ENCODE results near the gene BOK. TPM values are rescaled to one million over a fixed set of nuclear protein-coding genes. Genes with fewer than 3 reads are reported as not detected.
"Not testable (repeated sequence)": the region's sequence is repeated elsewhere in the genome, so short reads cannot be mapped to it uniquely, and the experiment has no call there.

The BOK gene
- total RNA-seq, 1 donor from 2014 or later: not detected

DNA sequence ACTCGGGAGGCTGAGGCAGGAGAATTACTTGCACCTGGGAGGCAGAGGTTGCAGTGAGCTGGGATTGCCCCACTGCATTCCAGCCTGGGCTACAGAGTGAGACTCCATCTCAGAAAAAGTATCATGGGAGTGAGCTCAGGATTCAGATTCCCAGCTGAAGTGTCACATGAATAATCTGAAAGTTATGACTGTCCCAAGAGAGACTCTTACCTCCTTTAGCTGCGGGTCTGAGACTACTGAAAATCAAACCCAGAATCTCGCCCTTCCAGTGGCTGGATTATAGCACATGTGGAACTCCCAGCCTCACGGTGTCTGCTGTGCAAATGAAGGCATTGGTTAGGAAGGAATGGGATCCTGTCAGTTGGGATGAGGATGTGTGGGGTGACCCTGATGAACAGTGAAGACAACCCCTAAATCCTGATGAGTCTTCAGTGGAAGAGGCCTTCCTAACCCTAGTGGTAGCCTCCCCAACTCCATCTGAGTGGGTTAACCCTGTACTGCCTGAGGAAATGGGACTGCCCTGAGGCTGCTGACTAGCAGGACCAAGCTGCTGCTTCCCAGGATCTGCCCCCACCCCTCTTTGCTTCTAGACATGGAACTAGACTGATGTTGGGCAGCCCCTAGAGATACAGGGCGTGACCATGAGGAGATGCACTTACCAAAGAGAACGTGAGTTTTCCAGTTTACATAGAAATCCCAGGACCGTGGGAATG lies 16.5 kb downstream of the BOK start:
- Mint-ChIP-seq H3K9me3 (no peaks in the 10 kb centered on the region), H3K4me1 (ENCODE audit: low read depth) (no peaks in the 10 kb centered on the region), H3K4me3 (no peak overlapping the region), H3K36me3 (ENCODE audit: low read depth) (no peaks in the 10 kb centered on the region), H3K27me3 (ENCODE audit: insufficient read depth) (no peaks in the 10 kb centered on the region), H3K27ac (no peak overlapping the region)
- intact Hi-C loops (cut with micrococcal nuclease): no loop called here
- no peak for DNase-seq (ENCODE audit: low spot score)

DNA sequence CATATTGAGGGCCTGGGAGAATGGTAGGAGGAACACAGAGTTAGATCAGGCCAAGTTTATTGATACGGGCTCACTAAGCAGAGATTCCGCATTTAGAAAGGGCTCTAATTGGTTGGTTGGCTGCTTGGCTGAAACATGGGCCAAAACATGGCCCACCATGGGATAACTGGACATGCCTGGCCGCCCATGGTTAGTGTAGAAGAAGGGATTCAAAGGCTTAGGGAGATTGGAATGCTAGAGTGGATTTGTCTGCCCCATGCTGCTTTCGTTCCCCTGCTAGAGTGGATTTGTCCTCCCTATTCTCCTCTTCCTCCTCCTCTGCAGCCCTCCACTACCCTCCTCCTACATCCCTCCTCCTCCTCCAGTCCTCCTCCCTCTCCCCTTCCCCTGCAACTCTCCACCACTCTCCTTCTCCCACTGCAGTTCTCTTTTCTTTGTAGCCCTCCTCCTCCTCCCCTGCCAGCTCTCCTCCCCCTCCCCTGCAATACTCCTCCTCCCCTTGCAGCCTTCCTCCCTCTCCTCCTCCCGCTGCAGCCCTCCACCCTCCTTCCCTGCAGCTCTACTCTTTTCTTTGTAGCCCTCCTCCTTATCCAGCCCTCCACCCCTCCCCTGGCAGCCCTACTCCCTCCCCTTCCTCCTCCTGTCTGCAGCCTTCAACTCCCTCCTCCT lies 17.2 kb downstream of the BOK start:
- intact Hi-C loops (cut with micrococcal nuclease): no loop called here
- Mint-ChIP-seq H3K36me3 (ENCODE audit: low read depth) (no peaks in the 10 kb centered on the region), H3K27ac (no peak overlapping the region), H3K4me1 (ENCODE audit: low read depth) (no peaks in the 10 kb centered on the region), H3K27me3 (ENCODE audit: insufficient read depth) (no peaks in the 10 kb centered on the region), H3K9me3 (no peaks in the 10 kb centered on the region), H3K4me3 (no peak overlapping the region)
- DNase-seq (ENCODE audit: low spot score): no peak

DNA sequence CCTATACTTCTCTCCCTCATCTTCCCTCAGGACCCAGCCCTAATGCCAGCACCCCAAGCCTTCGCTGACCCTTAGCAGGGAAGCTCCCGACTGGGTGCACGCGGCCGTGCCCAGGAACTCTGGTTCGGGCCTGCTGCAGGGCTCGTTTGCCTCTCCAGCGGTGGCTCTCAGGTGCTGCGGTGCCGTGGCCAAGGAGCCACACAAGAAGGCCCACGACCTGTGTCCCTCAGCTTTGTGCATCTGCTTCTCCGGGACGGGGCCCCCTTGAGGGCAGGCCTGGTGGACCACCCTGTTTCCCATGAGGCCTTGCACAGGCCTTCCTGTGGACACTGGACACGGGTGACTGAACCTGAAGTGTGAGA lies 17.7 kb downstream of the BOK start:
- DNase-seq (ENCODE audit: low spot score): no peak
- Mint-ChIP-seq H3K9me3 (no peaks in the 10 kb centered on the region), H3K4me1 (ENCODE audit: low read depth) (no peaks in the 10 kb centered on the region), H3K36me3 (ENCODE audit: low read depth) (no peaks in the 10 kb centered on the region), H3K4me3 (no peak overlapping the region), H3K27me3 (ENCODE audit: insufficient read depth) (no peaks in the 10 kb centered on the region), H3K27ac (no peak overlapping the region)
- intact Hi-C loops (cut with micrococcal nuclease): no loop called here

DNA sequence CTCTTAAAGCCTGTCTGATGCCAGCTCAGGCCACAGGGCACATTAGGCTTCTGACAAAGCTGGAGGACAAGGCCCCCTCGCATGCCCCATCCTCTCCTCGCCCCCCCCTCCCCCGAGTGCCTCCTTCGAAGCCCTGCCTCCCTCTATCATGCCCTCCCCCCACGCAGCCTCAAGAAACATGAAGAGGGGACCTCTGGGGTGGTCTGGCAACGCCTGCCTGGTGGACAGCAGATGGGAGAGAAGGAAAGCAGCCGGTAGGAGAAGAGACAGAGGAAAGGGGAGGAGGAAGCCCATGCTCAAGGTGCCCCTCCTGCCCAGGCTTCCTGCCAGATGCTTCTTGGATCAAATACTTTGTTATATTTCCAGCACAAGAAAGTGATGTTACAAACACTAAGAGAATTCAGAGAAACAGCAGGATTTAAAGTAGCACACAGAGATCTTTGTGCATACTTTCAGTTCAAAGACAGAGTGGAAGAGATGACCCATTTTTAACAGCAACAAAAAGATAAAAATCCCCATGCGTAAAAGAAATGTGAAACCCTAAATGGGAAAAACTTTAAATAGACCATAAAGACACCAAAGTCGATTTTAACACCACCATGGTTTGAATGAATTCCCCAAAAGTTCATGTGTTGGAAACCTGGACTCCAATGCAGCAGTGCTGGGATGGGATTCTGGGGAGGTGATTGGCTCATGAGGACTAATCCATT lies 19.0 kb downstream of the BOK start:
- H3K4me1 Mint-ChIP-seq (ENCODE audit: low read depth): no peaks in the 10 kb centered on the region
- H3K27me3 Mint-ChIP-seq (ENCODE audit: insufficient read depth): no peaks in the 10 kb centered on the region
- no peak overlapping the region for H3K4me3 Mint-ChIP-seq
- H3K9me3 Mint-ChIP-seq: peaks cover 8% of the 10 kb centered on the region
- intact Hi-C loops (cut with micrococcal nuclease): no loop called here
- H3K27ac Mint-ChIP-seq: no peak overlapping the region
- no peak for DNase-seq (ENCODE audit: low spot score)
- H3K36me3 Mint-ChIP-seq (ENCODE audit: low read depth): peaks cover 9% of the 10 kb centered on the region

DNA sequence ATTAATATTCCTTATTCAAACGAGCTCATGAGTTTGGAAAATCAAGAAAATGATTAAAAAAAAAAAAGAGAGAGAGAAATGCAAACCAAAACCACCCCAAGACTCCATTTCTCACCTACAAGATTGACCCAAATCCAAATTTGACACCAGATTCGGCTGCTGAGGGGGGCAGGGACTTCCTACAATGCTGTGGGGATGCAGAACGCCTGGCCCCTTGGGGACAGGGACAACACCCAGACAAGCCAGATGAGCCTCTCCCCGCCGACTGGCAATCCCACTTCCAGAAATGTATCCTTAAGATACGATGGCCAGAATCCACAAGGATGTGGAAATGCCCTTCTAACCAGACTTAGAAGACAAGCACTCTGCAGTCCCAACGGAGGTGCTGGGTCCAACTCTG lies 20.7 kb downstream of the BOK start:
- H3K9me3 Mint-ChIP-seq: peaks cover 8% of the 10 kb centered on the region
- H3K4me3 Mint-ChIP-seq: no peak overlapping the region
- DNase-seq (ENCODE audit: low spot score): no peak
- no peaks in the 10 kb centered on the region for H3K4me1 Mint-ChIP-seq (ENCODE audit: low read depth)
- peaks cover 22% of the 10 kb centered on the region for H3K36me3 Mint-ChIP-seq (ENCODE audit: low read depth)
- intact Hi-C loops (cut with micrococcal nuclease): no loop called here
- no peaks in the 10 kb centered on the region for H3K27me3 Mint-ChIP-seq (ENCODE audit: insufficient read depth)
- no peak overlapping the region for H3K27ac Mint-ChIP-seq

DNA sequence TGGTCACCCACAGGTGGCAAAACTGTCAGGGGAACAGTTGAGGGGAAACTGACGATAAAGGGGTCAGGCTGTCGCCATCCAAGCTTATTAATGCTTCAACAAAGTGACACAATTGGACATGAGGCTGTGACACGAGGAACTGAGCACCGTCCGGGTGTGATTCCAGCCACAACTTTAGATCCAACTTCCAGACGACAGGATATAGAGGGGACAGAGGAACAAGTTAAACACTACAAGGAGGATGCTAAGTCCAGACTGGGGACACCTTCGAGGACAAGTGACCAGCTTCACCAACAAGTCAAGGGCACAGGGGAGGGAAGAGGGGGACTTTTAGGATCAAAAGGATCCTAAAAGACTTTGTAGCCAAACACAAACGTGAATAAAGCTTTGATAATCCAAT lies 23.8 kb downstream of the BOK start:
- no peak for DNase-seq (ENCODE audit: low spot score)
- H3K27me3 Mint-ChIP-seq (ENCODE audit: insufficient read depth): no peaks in the 10 kb centered on the region
- peaks cover 48% of the 10 kb centered on the region for H3K36me3 Mint-ChIP-seq (ENCODE audit: low read depth)
- H3K4me1 Mint-ChIP-seq (ENCODE audit: low read depth): no peaks in the 10 kb centered on the region
- intact Hi-C loops (cut with micrococcal nuclease): no loop called here
- peaks cover 27% of the 10 kb centered on the region for H3K9me3 Mint-ChIP-seq
- H3K4me3 Mint-ChIP-seq: no peak overlapping the region
- no peak overlapping the region for H3K27ac Mint-ChIP-seq

DNA sequence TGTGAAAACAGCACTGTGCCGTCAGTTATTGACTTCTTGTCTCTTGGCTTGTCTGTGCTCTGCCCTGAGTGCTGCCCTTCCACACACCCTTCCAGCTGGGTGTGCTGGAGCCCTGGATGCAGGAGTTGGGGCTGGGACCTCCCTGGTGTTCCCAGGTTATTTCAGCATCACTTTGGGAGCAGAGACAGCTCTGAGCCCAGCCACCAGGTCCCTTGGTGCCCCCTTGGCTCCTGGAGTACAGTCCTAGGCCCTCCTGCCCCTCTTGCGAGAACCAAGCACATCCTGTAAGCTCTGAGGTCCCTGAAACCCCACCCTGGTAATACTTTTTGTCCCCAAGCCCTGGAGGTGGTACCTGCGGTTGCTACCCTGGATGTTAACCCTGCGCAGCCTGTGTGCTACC lies 24.3 kb downstream of the BOK start:
- Mint-ChIP-seq H3K4me1 (ENCODE audit: low read depth) (no peaks in the 10 kb centered on the region), H3K27ac (no peak overlapping the region), H3K27me3 (ENCODE audit: insufficient read depth) (no peaks in the 10 kb centered on the region), H3K36me3 (ENCODE audit: low read depth) (peaks cover 51% of the 10 kb centered on the region), H3K4me3 (no peak overlapping the region), H3K9me3 (peaks cover 31% of the 10 kb centered on the region)
- intact Hi-C loops (cut with micrococcal nuclease): no loop called here
- DNase-seq (ENCODE audit: low spot score): no peak

DNA sequence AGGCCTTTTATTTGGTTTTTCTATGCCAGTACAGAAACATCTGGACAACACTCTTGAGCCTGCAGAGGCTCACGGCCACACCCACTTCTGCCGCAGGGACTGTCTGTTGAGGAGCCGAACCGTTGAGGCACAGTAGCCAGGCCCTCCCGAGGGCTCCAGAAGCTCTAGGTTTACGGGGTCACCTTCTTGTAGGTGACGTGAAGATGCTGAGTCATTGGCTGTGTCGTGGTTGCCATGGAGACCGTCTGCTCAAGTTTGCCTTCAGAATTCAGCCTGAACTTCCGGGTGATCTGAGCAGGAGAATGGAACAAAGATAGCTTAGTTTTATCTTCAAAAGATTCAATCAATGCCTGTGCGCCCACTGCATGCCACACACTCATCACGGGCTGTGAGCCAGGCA lies 25.9 kb downstream of the BOK start:
- no peaks in the 10 kb centered on the region for H3K4me1 Mint-ChIP-seq (ENCODE audit: low read depth)
- no peaks in the 10 kb centered on the region for H3K27me3 Mint-ChIP-seq (ENCODE audit: insufficient read depth)
- peaks cover 43% of the 10 kb centered on the region for H3K9me3 Mint-ChIP-seq
- peaks cover 64% of the 10 kb centered on the region for H3K36me3 Mint-ChIP-seq (ENCODE audit: low read depth)
- DNase-seq (ENCODE audit: low spot score): no peak
- no peak overlapping the region for H3K4me3 Mint-ChIP-seq
- H3K27ac Mint-ChIP-seq: no peak overlapping the region
- intact Hi-C loops (cut with micrococcal nuclease): no loop called here

DNA sequence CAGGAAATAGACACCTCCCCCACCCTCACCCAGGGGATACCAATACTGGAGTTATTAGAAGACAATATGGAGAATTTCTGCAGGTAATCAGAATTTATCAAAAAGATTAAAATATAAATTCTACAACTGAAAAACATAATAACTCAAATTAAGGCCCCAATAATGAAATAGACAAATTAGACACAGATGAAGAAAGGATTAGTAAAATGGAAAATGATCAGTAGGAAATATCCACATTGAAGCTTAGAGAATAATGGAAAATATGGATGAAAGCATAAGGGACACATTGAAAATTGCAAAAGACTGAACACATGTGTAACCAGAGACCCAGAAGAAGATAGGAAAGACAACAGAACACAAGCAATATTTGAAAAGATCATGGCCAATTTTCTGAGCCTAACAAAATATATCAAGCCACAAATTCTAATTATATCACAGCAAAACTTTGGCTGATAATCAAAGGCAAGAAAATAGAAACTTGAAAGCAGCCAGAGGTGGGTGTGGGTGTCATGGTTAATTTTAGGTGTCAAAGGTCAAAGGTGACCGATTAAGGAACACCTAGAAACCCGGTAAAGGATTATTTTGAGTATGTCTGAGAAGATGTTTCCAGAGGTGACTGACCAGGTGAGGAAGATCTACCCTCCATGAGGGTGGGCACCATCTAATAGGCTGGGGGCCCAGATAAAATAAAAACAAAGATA lies 28.2 kb downstream of the BOK start:
- no peak for DNase-seq (ENCODE audit: low spot score)
- no peak overlapping the region for H3K27ac Mint-ChIP-seq
- H3K27me3 Mint-ChIP-seq (ENCODE audit: insufficient read depth): no peaks in the 10 kb centered on the region
- intact Hi-C loops (cut with micrococcal nuclease): no loop called here
- peaks cover 64% of the 10 kb centered on the region for H3K36me3 Mint-ChIP-seq (ENCODE audit: low read depth)
- no peak overlapping the region for H3K4me3 Mint-ChIP-seq
- no peaks in the 10 kb centered on the region for H3K4me1 Mint-ChIP-seq (ENCODE audit: low read depth)
- H3K9me3 Mint-ChIP-seq: peaks cover 46% of the 10 kb centered on the region

DNA sequence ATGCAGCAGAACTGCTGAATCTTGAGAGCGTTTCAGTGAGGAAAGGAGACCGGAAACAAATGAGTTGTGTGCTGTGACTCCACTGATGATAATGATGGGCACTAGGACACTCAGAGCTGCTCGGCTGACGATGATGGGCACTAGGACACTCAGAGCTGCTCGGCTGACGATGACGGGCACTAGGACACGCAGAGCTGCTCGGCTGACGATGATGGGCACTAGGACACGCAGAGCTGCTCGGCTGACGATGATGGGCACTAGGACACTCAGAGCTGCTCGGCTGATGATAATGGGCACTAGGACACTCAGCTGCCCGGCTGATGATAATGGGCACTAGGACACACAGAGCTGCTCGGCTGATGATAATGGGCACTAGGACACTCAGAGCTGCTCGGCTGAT lies 31.3 kb downstream of the BOK start:
- DNase-seq (ENCODE audit: low spot score); intact Hi-C loops (cut with micrococcal nuclease); H3K4me1 Mint-ChIP-seq (ENCODE audit: low read depth); H3K27ac Mint-ChIP-seq; H3K4me3 Mint-ChIP-seq; H3K27me3 Mint-ChIP-seq (ENCODE audit: insufficient read depth): not testable (repeated sequence)
- peaks cover 38% of the 10 kb centered on the region for H3K9me3 Mint-ChIP-seq
- H3K36me3 Mint-ChIP-seq (ENCODE audit: low read depth): peaks cover 40% of the 10 kb centered on the region

DNA sequence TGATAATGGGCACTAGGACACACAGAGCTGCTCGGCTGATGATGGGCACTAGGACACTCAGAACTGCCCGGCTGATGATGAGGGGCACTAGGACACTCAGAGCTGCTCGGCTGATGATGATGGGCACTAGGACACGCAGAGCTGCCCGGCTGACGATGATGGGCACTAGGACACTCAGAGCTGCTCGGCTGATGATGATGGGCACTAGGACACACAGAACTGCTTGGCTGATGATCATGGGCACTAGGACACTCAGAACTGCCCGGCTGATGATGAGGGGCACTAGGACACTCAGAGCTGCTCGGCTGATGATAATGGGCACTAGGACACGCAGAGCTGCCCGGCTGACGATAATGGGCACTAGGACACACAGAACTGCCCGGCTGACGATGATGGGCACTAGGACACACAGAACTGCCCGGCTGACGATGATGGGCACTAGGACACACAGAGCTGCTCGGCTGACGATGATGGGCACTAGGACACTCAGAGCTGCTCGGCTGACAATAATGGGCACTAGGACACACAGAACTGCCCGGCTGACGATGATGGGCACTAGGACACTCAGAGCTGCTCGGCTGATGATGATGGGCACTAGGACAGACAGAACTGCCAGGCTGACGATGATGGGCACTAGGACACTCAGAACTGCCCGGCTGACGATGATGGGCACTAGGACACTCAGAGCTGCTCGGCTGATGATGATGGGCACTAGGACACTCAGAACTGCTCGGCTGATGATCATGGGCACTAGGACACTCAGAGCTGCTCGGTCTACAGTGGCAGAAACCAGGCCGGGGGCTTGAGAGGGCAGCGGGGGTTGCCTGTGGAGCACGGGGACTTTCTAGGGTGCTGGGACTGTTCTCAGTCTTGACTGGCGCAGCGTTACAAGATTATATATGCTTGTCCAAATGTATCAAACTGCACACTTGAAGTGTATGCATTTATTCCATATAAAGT lies 32.2 kb downstream of the BOK start:
- H3K4me3 Mint-ChIP-seq; intact Hi-C loops (cut with micrococcal nuclease); H3K27me3 Mint-ChIP-seq (ENCODE audit: insufficient read depth); H3K4me1 Mint-ChIP-seq (ENCODE audit: low read depth); H3K27ac Mint-ChIP-seq; DNase-seq (ENCODE audit: low spot score): not testable (repeated sequence)
- peaks cover 32% of the 10 kb centered on the region for H3K36me3 Mint-ChIP-seq (ENCODE audit: low read depth)
- H3K9me3 Mint-ChIP-seq: peaks cover 32% of the 10 kb centered on the region

DNA sequence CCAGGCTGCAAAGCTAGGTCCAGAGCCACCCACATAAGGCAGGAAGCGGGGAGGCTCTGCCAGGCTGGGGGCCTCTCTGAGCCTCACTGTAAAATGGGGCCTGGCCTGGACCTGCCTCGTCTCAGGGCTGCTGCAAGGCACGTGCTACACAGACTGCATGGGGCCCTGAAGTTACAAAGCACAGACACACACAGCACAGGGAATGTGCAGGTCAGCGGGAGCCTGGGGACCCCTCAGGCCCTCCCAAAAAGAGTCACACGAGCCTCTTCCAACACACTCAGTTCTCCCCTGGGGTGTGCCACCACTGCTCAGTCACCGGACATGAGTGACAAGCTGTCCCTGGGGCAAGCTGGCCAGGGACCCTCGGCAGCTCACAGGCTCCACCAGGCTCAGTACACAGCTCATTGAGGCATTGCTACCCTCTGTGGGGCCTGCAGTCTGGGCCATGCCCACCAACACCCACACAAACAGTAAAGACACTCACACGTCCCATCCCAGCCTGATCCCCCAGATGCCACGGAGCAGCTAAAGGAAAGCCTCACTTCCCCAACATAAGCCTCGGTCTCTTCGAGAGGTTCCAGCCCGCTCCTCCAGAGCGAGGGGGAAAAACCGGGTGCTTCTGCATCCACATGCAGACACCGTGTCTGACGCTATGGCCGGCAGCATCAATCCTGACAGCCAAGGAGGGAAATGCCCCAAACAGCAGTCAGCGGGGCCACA lies 33.7 kb downstream of the BOK start:
- intact Hi-C loops (cut with micrococcal nuclease): no loop called here
- Mint-ChIP-seq H3K36me3 (ENCODE audit: low read depth) (peaks cover 20% of the 10 kb centered on the region), H3K4me1 (ENCODE audit: low read depth) (no peaks in the 10 kb centered on the region), H3K27ac (no peak overlapping the region), H3K4me3 (no peak overlapping the region), H3K9me3 (peaks cover 20% of the 10 kb centered on the region), H3K27me3 (ENCODE audit: insufficient read depth) (no peaks in the 10 kb centered on the region)
- DNase-seq (ENCODE audit: low spot score): no peak
